Hypothalamus (tissue), 51 donors: ENCODE results near the gene RHOT2.

Experiments
- DNase-seq, 51 donors: peaks; one replicate each; lab custom pipeline; 2025; lab: John Stamatoyannopoulos, UW

Gene RHOT2

DNA sequence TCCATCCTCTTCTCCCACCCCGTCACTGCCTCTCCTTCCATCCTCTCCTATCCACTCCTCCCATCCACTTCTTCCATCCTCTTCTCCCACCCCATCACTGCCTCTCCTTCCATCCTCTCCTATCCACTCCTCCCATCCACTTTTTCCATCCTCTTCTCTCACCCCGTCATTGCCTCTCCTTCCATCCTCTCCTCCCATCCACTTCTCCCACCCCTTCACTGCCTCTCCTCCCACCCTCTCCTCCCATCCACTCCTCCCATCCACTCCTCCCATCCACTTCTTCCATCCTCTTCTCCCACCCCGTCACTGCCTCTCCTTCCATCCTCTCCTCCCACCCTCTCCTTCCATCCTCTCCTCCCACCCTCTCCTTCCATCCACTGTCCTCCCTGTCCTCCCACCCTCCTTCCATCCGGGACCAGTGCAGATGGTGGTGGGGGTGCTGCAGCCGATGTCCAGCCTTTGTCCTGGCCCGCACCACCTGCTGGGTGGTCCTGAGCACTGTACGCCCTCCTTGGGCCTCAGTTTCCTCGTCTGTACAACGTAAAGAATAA lies 36.0 kb upstream of the RHOT2 start:
- no peak for DNase-seq

DNA sequence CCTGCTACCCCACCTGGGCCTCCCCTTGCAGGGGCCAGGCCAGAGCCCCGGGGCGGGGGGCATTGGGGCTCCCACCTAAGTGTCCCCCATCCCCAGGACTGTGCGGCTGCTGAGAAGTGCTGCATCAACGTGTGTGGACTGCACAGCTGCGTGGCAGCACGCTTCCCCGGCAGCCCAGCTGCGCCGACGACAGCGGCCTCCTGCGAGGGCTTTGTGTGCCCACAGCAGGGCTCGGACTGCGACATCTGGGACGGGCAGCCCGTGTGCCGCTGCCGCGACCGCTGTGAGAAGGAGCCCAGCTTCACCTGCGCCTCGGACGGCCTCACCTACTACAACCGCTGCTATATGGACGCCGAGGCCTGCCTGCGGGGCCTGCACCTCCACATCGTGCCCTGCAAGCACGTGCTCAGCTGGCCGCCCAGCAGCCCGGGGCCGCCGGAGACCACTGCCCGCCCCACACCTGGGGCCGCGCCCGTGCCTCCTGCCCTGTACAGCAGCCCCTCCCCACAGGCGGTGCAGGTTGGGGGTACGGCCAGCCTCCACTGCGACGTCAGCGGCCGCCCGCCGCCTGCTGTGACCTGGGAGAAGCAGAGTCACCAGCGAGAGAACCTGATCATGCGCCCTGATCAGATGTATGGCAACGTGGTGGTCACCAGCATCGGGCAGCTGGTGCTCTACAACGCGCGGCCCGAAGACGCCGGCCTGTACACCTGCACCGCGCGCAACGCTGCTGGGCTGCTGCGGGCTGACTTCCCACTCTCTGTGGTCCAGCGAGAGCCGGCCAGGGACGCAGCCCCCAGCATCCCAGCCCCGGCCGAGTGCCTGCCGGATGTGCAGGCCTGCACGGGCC lies 35.2 kb upstream of the RHOT2 start:
- no peak for DNase-seq

DNA sequence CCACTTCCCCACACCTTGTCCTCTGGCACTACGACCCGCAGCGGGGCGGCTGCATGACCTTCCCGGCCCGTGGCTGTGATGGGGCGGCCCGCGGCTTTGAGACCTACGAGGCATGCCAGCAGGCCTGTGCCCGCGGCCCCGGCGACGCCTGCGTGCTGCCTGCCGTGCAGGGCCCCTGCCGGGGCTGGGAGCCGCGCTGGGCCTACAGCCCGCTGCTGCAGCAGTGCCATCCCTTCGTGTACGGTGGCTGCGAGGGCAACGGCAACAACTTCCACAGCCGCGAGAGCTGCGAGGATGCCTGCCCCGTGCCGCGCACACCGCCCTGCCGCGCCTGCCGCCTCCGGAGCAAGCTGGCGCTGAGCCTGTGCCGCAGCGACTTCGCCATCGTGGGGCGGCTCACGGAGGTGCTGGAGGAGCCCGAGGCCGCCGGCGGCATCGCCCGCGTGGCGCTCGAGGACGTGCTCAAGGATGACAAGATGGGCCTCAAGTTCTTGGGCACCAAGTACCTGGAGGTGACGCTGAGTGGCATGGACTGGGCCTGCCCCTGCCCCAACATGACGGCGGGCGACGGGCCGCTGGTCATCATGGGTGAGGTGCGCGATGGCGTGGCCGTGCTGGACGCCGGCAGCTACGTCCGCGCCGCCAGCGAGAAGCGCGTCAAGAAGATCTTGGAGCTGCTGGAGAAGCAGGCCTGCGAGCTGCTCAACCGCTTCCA lies 34.4 kb upstream of the RHOT2 start:
- no peak for DNase-seq

DNA sequence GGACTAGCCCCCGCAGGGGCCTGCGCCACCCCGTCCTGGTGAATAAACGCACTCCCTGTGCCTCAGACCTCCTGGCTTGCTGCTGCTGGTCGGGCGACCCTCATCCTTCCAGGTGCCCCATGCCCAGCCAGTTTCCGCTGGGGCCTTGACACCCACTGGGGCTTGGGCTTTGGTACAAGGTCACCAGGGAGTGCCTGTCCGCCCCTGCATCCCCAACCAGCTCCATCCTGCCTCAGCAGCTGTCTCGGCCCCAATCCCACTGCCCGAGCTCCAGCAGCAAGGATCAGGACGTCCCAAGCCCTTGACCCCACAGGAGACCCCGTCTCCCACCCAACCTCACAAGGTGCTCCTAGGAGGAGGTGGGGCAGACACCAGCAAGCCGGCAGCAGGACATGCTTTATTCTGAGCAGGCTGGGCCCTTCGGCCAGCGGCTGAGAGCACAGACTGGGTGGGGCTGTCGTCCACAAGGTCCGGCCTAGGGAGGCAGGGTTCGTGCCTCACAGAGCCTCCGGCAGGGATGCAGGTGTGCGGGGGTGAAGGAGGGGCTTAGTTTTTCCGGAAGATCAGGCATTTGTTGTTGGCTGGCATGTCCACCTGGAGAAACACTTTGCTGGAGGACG lies 33.8 kb upstream of the RHOT2 start:
- DNase-seq = no peak

DNA sequence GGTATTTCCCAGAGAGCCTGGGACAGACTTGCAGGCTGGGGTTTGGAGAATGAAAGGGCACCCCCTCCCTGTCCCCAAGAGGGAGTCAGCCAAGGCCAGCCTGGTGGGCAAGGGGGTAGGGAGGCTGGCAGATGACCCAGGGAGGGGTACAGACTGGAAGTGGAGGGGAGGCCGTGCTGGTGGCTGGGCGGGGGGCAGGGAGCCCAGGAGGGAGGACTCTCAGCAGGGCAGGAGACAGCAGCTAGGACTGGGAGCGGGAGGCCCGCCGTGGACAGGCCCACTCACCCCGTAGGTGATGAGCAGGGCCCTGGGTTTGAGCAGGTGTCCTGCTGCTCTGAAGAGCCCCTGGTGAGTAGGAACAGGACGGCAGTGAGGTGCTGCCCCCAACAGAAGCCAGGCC lies 32.9 kb upstream of the RHOT2 start:
- DNase-seq = no peak

DNA sequence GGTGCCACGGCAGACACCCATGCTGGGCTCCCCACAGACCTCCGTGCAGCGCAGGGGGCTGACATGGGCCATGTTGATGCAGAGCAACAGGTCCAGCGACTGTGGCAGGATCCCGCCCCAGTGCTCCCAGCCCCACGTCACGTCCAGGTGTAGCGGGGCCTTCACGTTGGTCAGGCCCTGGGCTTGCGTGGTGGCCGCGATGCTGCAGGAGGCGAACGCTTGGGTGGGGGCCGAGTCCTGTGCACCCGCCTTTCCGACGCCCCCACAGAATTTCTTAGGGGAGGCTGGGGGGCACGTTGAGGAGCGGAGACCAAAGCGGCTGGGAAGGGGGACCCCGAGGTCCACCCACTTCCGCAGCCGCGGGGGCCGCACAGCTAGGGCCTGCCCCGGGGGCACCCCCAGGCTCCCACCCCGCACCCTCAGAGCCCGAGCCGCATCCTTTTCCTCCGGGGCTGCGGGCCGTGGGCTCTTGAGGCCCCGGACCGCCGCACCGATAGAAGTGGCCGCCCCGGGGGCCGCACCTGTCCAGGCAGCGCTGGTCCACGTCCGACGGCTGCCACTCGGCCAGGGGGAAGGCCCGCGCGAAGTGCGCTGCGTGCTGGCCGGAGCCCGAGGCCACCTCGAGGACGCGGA lies 32.2 kb upstream of the RHOT2 start:
- no peak for DNase-seq

DNA sequence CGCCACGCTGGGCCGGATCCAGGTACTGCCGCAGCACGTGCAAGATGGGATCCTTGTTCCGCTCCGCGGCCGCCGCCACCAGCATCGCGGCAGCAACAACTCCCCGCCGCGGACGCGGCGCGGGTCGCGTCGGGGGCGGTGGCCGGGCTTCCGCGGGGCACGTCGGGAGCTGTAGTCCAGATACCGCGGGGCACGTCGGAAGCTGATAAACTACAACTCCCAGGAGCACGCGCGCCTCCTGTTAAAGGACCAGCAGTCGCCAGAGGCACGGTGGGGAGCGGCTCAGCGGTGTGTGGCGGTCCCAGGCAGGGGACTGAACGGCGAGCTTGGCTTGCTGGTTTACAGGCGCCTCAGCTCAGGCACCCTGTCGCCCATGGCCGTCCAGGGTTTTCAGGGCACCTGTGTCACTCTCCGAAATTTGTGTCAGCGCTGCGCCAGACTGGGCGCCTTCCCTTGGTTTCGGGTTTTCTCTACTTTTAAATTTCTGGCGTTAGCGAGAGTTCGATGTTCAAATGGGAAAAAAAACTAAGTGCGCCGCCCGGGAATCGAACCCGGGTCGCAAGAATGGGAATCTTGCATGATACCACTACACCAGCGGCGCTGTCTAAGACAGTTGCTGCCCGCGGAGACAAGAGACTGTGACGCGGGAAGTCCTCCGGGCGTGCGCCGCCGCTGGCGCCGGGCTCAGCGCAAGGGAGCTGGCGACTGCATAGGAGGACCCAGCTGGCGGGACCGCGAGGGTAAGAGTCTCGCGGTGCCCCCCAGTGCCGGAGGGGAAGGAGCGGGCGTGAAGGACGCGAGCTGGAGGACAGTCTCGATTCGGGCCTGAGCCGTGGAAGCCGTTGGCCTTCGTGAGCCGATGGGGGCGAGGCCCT lies 31.5 kb upstream of the RHOT2 start, which contains the start of gene METTL26:
Gene METTL26, minus strand, starts transcription at position 100 of the 875 bp plus-strand sequence. Its CDS starts 15 bp downstream, at position 85.
- DNase-seq = peak; percentile 86 to 99 (median 96)

DNA sequence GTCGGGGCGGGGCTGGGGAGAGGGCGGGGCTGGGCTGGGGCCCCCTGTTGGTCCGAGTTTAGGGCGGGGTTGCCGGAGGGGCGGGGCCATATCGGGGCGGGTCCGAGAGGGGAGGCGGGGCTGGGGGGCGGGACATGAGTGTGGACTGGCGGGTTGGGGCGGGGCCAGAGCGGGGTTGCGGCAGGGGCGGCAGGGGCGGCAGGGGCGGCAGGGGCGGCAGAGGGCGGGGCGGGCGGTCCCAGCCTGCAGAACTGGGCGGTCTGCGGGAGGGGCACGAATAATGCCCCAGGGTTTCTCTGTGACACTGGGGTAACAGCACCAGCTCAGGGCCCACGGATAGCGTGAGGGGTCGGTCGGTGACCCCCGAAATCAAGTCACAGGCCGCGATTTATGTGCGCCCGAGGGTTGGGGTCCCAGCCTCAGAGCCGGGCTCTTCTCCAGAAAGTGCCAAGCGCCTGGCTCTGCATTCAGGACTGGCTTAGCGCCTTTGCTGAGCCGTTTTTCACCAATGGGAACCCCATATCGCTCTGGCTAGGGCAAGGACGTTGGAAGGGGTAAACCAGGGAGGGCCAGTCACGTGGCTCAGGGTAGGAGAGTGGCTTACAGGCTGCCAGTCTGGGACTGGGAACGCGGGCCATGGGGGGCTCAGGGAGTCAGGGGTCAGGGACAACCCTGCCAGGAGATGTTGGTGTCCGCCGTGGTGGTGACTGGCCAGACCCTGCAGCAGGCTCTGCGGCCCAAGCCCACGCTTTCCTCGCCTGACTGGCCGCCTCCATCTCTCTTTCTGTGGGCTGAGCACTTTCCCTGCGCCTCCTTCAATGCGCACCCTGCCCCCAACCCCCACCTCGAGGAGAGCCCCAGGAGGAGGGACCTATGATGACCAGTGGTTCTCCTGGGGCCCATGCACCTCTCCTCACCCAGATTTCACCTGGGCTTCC lies 30.6 kb upstream of the RHOT2 start:
- DNase-seq = peak in 44 of 51 donors; percentile 10 to 99 (median 94)

DNA sequence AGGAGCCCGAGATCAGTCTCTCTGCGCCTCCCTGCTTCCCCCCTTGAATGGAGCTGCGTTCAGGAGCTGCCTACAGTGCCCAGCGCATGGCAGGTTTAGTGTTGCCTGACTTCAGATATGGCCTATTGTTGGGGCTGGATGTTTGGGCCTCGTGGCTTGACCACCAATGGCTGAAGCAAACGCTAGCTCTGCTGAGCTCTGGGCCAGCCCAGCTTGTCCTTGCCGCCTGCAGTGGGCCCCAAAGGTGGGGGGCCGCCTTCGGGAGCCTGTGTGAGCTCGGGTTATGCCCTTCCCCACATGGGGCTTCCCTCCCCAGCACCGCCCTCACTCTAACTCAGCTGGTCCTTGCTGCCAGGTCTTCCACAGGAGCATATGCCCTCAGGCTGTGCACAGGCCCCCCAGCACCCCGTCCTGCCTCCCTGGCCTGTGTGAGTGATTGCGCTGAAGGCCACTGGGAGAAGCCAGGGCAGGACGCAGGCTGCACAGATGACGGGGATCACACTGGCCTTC lies 29.8 kb upstream of the RHOT2 start:
- DNase-seq = no peak

DNA sequence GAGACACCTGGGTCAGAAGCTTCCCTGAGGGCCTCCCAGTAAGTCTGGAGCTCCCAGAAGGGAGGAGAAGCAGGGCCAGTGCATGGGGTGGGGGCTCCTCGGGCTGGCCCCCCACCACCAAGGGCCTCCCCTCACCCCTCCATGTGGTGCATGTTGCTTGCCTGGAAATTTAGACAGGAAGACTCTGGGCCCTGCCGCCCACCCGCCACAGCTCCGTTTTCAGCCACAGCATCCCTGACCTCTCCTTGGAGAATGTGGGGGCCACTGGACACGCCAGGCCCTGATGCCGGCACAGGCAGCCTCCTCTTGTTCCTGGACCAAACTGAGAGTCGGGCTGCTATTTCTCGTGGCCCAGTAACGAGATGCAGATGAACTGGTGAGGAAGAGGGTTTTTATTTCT lies 29.1 kb upstream of the RHOT2 start:
- DNase-seq = no peak

DNA sequence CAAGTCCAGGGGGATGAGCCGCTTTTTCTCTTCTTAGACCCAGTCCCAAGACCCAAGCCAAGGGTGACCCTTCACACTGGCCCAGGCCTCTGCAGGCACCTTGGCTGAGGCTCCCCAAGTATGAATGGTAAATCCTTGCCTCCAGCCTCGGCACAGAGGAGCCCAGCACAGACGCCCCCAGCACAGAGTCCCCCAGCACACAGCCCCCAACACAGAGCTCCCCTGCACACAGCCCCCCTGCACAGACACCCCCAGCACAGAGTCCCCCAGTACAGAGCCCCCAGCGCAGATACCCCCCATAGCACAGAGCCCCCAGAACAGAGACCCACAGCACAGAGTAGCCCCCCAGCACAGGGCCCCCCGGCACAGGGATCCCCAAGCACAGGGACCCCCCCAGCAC lies 27.3 kb upstream of the RHOT2 start:
- no peak for DNase-seq

DNA sequence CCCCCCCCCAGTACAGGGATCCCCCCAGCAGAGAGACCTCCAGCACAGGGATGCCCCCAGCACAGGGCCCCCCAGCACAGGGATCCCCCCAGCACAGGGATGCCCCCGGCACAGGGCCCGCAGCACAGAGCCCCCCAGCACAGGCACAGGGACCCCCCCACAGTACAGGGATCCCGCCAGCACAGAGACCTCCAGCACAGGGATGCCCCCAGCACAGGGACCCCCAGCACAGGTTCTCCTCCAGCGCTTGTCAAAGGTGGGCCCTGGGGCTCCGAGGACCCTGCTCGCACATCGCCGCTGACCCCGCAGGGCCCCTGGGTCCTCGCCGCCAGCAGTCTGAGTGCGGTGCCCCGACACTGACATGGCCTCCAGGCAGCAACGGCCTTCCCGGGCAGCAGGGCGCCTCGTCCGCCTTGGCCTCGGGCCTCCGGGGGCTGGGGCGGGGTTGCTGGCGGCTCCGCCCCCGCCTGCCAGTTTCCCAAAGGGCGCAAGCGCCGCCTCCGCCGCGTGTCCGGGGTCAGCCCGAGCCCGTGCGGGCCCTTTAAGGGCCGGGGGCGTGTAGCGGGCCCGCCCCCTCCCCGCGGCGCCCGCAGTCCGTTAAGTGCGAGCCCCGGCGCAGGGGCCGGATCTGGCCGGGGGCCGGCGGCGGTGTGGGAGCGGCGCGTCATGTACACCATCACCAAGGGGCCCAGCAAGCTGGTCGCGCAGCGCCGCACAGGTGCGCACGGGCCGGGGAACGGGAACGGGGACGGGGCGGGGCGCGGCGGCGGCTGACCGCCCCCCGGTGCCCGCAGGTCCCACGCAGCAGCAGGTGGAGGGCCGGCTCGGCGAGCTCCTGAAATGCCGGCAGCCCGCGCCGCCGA lies 26.4 kb upstream of the RHOT2 start, which contains the start of gene MCRIP2:
Gene MCRIP2, plus strand, starts transcription at position 503 of the 863 bp plus-strand sequence. Its CDS starts 164 bp downstream, at position 667.
- peak in 49 of 51 donors; percentile 8 to 87 (median 73) for DNase-seq

DNA sequence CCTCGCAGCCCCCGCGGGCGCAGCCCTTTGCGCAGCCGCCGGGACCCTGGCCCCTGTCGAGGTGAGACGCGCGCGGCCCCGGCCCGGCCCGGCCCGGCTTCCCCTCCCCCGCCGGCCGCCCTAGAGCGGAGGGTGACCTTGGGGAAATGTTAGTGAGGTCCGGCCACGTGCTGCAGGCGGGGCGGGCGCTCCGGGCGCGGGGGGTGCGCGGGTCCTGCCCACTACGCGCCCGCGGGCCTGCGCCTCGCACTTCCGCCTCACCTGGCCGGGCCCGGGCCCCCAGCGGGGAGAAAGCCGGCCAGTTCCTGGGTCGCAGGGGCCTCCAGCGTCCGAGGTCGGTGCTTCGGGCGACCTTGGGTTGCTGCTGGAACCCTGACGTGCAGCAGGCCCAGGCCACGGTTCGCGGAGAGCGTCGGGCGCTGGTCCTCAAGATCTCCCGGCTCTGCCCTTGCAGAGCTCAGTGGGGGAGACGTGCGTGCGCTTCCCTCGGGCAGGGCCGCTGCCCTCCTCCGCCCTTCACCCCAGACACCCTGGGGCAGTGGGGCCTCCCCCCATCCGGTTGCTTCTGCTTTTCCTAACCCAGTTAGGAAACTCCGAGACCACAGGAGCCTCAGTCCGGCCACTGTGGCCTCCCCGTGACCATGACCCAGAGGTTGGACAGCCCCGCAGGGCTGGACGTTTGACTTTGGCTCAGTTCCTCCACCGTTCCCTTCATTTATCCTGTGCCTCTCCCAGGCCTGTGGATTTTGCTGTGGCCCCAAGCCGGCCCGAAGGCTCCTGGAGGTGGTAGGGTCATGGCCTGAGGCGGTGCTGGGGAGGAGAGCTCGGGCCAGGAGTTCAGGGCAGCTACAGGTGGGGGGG lies 25.5 kb upstream of the RHOT2 start:
- peak in 25 of 51 donors; percentile 5 to 63 (median 37) for DNase-seq

DNA sequence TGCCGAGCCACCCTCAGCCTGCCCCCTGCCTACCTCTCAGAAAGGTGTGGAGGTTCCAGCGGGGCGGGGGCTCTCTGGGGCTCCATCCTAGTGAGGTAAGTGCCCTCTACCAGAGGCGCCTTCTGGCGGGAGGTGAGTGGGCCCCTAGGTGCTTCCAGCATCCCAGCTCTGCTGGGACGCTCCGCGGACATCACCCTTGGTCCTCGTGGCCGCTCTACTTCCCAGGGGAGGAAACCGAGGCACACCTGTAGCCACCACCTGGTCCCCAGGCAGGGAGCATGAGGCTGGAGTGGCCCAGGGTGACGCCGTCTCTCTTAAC lies 24.9 kb upstream of the RHOT2 start:
- DNase-seq = no peak

DNA sequence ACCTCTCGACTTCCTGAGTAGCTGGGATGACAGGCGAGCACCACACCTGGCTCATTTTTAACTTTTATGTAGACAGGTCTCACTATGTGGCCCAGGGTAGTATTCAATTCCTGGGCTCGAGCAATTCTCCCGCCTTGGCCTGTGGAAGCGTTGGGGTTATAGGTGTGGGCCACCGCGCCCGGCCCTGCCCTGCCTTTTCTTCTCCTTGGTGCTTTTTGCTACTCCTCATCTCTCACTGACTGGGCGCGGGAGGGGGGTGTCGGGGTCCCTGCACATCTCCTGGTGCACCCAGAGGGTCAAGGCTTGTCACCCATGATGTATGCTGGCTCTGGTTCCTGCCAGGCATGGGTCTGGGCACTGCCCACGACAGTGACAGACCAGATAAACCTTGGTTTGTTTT lies 23.4 kb upstream of the RHOT2 start:
- no peak for DNase-seq
